Activated CD8-positive, alpha-beta T cell treated with anti-CD3 and anti-CD28 coated beads for 36 hours (primary cell): Measurements from ENCODE around the gene PNMT. TPM values are rescaled to one million over a fixed set of nuclear protein-coding genes. Genes with fewer than 3 reads are reported as not detected.

Source experiments
- ATAC-seq: fragments of 200-7000 bp; cut with Tn5 transposase; one replicate; pipeline ENCODE4 v1.10.0; 2021; ENCODE audit warnings: mild to moderate bottlenecking, moderate library complexity
- CTCF ChIA-PET: fragments of 350-600 bp; sonication (Branson Sonifier 250); formaldehyde crosslinking; loops from one replicate; lab custom pipeline; 2021; ENCODE audit warnings: antibody characterized with exemption; lab: Charles Lee
- POLR2A ChIA-PET: fragments of 350-600 bp; sonication (Branson Sonifier 250); formaldehyde crosslinking; loops from one replicate; lab custom pipeline; 2021; ENCODE audit warnings: antibody characterized with exemption; lab: Charles Lee
- DNase-seq: peaks from one replicate; pipeline ENCODE4 v3.0.0-alpha.2; 2020
- H3K27ac Mint-ChIP-seq: one replicate; pipeline ENCODE4 v1.8.0; 2021; ENCODE audit warnings: mild to moderate bottlenecking, mixed read lengths
- H3K27me3 Mint-ChIP-seq: one replicate; pipeline ENCODE4 v1.8.0; 2021; ENCODE audit warnings: mixed read lengths
- H3K36me3 Mint-ChIP-seq: one replicate; pipeline ENCODE4 v1.8.0; 2021; ENCODE audit warnings: low read depth, mixed read lengths
- H3K4me1 Mint-ChIP-seq: one replicate; pipeline ENCODE4 v1.8.0; 2021; ENCODE audit warnings: low read depth, mixed read lengths
- H3K4me3 Mint-ChIP-seq: one replicate; pipeline ENCODE4 v1.8.0; 2021; ENCODE audit warnings: mild to moderate bottlenecking, moderate library complexity, mixed read lengths
- H3K9me3 Mint-ChIP-seq: one replicate; pipeline ENCODE4 v1.8.0; 2021; ENCODE audit warnings: mixed read lengths
- CTCF ChIP-seq: fragments of 200-600 bp; IDR thresholded peaks from one replicate; pipeline ENCODE4 v1.8.0; 2022; ENCODE audit warnings: antibody characterized with exemption, mild to moderate bottlenecking
- intact Hi-C: fragments of 100-400 bp; cut with micrococcal nuclease; formaldehyde crosslinking; loops from one replicate; pipeline ENCODE4 v1.10.0; 2022
- total RNA-seq, 2 experiments: library from RNA; stranded (reverse); gene quantifications; one replicate each; pipeline ENCODE4 v1.2.3, GENCODE V29; 2021

Gene PNMT
- total RNA-seq, 2 experiments from 2014 or later: 0.40 TPM; not detected in 1

GRCh38 chr17:39665642-39666224 is 2.5 kb upstream of the PNMT start:
- DNase-seq (peak; percentile 33), ATAC-seq (peak; percentile 28)
- H3K27me3 Mint-ChIP-seq: peaks cover 15% of the 10 kb centered on the region
- no peaks in the 10 kb centered on the region for H3K36me3 Mint-ChIP-seq
- POLR2A ChIA-PET: interaction anchor here (1.3 to 2.1 kb wide), 4 partner anchors 9 to 14 kb away, joined by 5 to 7 read pairs (median 6); no protein-coding TSS in a partner anchor
- no peak overlapping the region for H3K27ac Mint-ChIP-seq
- no peaks in the 10 kb centered on the region for H3K9me3 Mint-ChIP-seq
- CTCF ChIA-PET: interaction anchor here (1.0 to 12.7 kb wide), 5 partner anchors 10 to 43 kb away, joined by 3 to 146 read pairs (median 7); no protein-coding TSS in a partner anchor
- no peak overlapping the region for H3K4me3 Mint-ChIP-seq
- peaks cover 7% of the 10 kb centered on the region for H3K4me1 Mint-ChIP-seq
- no peak for TF ChIP-seq CTCF
- intact Hi-C loops: no loop called here

- DNase-seq (no peak), ATAC-seq (no peak)
- Mint-ChIP-seq H3K4me1 (peaks cover 7% of the 10 kb centered on the region), H3K9me3 (no peaks in the 10 kb centered on the region), H3K27me3 (peaks cover 15% of the 10 kb centered on the region), H3K36me3 (no peaks in the 10 kb centered on the region), H3K27ac (no peak overlapping the region), H3K4me3 (no peak overlapping the region)
- no peak for TF ChIP-seq CTCF
- ChIA-PET POLR2A (interaction anchor here (0.6 to 2.1 kb wide), 7 partner anchors 9 to 214 kb away, joined by 3 to 7 read pairs (median 5); no protein-coding TSS in a partner anchor), CTCF (interaction anchor here (1.0 to 12.7 kb wide), 5 partner anchors 9 to 44 kb away, joined by 3 to 146 read pairs (median 7); no protein-coding TSS in a partner anchor)
- intact Hi-C loops: no loop called here
Observed at GRCh38 chr17:39666231-39666600, 2.0 kb upstream of the PNMT start.

- Mint-ChIP-seq H3K27ac (no peak overlapping the region), H3K36me3 (no peaks in the 10 kb centered on the region), H3K4me1 (peaks cover 8% of the 10 kb centered on the region), H3K27me3 (peaks cover 15% of the 10 kb centered on the region), H3K4me3 (no peak overlapping the region), H3K9me3 (no peaks in the 10 kb centered on the region)
- no peak for DNase-seq
- ChIA-PET POLR2A (interaction anchor here (0.6 to 2.1 kb wide), 7 partner anchors 8 to 214 kb away, joined by 3 to 7 read pairs (median 5); no protein-coding TSS in a partner anchor), CTCF (interaction anchor here (0.8 to 12.7 kb wide), 6 partner anchors 9 to 44 kb away, joined by 3 to 146 read pairs (median 5); no protein-coding TSS in a partner anchor)
- no peak for ATAC-seq
- intact Hi-C loops: no loop called here
- no peak for TF ChIP-seq CTCF
Observed at GRCh38 chr17:39666601-39667261, 1.5 kb upstream of the PNMT start.

- DNase-seq (peak; percentile 27), ATAC-seq (no peak)
- Mint-ChIP-seq H3K4me1 (peaks cover 10% of the 10 kb centered on the region), H3K27ac (no peak overlapping the region), H3K9me3 (no peaks in the 10 kb centered on the region), H3K27me3 (peaks cover 15% of the 10 kb centered on the region), H3K36me3 (no peaks in the 10 kb centered on the region), H3K4me3 (peak overlapping the region; percentile 60)
- ChIA-PET POLR2A (interaction anchor here (1.0 to 2.1 kb wide), 3 partner anchors 12 to 14 kb away, joined by 3 to 7 read pairs (median 4); no protein-coding TSS in a partner anchor), CTCF (interaction anchor here (0.6 to 12.7 kb wide), 8 partner anchors 8 to 50 kb away, joined by 3 to 146 read pairs (median 9); no protein-coding TSS in a partner anchor)
- intact Hi-C loops: no loop called here
- no peak for TF ChIP-seq CTCF
Observed at GRCh38 chr17:39667262-39667944, 850 bp upstream of the PNMT start.
